GM15510 (cell line): Measurements from ENCODE around the gene PELI3.

Experiments used
- POLR2A ChIP-seq: IDR thresholded peaks from 3 replicates; pipeline ENCODE4 v1.6.1; 2011; ENCODE audit warnings: borderline replicate concordance; ENCODE audit not compliant: insufficient read length; ENCODE audit errors: extremely low read depth

The PELI3 gene

DNA sequence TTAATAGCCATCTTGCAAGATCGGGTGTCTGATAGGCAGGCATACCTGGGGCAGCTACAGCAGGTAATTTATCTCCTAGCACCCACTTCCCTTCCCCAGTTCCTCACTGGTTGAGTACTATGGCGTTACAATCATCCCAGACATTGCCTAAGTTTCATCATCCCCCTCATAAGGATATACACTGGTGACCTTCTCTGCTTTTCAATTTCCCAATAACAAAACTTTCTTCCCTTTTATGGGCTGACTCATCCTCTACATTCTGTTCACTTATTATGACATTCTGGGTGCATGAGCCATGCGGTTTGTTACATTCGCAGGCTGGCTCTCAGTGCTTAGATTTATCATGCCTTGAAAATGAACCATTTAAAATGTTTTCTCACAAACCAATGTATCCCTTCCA, 23.1 kb upstream of the PELI3 start:
- no peak for TF ChIP-seq POLR2A

DNA sequence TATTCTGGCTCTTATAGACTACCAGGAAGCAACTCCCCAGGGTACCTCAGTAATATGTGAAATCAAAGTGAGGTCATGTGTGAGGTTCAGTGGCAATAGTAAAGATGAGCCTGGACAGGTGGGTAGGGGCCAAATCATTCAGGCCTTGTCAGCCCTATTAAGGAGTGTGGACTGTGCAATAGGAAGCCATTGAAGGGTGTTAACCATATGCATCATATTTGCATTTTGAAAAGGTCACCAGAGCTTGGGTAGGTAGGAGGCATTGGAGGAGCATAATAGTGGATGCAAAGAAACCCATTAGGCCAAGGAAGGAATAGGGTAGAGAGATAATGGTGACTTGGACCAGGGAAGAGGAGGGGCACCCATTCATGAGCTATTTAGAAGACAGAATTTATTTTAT, 19.7 kb upstream of the PELI3 start:
- no peak for TF ChIP-seq POLR2A

DNA sequence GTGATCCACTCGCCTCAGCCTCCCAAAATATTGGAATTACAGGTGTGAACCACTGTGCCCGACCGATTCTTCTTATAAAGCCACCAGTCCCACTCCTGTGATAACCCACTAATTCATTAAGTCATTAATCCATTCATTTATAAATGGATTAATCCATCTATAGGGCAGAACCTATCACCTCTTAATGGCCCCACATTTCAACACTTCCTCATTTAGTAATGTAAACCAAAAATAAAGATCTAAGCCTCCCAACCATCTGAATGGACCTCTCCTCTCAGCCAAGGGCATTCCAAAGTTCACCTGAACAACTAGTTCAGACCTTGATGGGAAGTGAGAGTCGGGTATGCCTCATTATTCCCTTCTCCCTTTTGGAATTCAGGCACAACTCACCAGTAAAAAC, 18.2 kb upstream of the PELI3 start:
- TF ChIP-seq POLR2A: no peak

DNA sequence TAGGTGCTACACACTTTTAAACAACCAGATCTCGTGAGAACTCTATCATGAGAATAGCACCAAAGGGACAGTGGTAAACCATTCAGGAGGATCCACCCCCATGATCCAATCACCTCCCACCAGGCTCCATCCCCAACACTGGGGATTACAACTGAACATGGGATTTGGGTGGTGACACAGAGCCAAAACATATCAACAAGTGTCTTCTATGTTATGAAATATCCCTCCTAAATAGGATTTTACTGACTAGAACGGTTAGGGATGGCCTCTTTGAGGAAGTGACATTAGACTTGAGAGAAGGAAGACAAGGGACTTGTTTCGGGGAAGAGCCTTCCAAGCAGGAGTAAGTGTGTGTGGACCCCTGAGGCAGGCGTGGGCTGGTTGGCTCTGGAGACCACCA, 16.1 kb upstream of the PELI3 start:
- TF ChIP-seq POLR2A: no peak

DNA sequence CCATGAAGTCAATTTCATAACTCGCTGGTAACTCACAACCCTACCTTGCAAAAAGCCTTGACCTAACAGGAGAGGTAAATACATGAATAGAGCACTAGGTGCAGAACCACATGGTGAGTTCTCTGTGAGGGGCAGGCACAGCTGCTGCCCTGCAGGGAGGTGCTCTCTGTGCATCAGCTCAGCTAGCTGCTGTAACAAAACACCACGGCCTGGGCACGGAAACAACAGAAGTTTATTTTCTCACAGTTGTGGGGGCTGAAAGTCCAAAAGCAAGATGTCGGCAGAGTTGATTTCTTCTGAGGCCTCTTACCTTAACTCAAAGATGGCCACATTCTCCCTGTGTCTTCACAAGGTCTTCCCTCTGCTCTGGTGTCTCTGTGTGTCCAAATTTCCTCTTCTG, 15.0 kb upstream of the PELI3 start:
- TF ChIP-seq POLR2A: no peak

DNA sequence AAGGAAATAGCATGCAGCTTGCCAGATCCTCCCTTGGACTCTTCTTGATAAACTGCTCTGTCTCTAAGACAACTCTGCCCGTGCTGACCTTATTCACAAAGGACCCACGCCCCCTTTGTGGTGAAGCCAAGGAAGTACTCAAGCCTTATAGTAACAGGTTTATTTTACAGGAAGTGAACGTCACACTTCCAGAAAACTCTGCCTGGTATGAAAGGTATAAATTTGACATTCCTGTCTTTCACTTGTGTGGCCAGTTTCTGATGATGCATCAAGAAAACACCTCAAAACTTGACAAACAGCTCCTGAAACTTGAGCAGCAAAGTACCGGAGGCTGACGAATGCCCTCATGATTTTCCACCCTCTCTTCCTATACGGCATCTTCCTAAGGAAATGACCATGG, 12.5 kb upstream of the PELI3 start:
- TF ChIP-seq POLR2A: no peak

DNA sequence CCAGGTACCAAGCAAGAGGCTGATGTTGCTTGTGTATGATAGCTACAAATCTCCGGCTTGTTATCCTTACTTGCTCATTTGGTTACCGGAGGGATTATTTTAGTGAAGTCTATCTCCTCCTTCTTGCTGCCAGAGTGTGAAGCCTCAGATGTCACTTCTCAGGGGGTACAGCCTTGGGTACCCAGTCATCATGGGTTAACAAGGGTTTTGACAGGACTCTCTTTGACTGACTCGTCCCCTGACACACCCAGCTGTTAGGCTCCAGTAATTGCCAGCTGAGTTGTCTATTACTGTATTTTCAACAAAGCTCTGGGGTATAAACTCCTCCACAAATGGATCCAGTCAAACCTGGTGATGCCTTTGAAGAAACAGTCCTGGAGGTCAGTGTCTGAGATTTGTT, 11.9 kb upstream of the PELI3 start:
- TF ChIP-seq POLR2A: no peak

DNA sequence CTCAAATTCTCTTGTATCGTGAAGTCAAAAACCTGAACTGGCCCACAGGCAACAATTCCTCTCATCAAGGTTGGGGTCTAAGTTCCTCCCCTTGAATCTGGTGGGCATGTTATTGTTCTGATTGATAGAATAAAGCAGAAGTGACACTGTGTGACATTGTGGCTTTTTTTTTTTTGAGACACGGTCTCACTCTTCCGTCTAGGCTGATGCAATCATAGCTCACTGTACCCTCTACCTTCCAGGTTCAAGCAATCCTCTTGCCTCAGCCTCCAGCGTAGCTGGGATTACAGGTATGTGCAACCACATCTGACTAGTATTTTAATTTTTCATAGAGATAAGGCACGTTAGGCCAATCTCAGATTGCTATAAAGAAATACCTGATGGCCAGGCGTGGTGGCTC, 8.9 kb upstream of the PELI3 start:
- no peak for TF ChIP-seq POLR2A

DNA sequence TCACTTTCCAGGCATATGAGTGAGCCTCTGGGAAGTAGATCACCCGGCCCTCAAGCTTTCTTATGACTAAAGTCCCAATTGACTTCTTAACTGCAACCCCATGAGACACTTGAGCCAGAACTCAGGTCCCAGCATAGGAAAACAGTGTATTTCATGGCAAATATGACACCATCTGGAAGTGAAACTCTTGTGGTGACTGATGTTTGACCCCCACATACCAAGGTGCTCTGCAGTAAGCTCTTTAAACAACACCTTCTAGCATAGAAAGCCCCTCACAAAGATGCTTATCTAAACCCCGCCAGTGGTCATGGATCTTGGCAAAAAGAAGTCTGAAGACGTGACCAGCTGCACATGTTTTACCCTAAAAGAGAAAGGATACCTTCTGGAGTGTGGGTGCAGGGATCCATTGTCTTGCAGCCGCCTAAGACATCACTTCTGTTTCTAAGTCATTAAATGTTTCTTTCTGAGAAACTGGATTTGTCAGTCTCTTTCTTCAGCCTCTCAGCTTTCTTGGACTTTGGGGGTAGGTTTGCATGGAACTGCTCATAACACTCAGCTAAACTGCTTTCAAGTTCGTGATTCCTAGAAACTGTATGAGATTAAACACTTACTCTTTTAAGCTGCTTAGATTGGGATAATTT, 7.4 kb upstream of the PELI3 start:
- TF ChIP-seq POLR2A: no peak

DNA sequence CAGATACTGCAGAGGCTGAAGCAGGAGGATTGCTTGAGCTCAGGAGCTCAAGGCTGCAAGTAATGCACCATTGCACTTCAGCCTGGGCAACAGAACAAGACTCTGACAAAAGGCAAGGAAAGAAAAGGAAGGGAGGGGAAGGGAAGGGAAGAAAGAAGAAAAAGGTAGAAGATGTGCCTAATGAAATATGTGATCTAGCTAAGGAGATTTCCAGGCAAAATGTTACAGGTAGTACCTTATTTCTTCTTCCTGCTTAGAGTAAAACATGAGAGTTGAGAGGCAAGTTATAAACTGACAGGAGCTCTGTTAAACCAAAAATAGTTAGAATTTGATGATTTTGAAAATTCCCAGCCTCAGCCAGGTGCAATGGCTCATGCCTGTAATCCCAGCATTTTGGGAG, 4.7 kb upstream of the PELI3 start:
- no peak for TF ChIP-seq POLR2A

DNA sequence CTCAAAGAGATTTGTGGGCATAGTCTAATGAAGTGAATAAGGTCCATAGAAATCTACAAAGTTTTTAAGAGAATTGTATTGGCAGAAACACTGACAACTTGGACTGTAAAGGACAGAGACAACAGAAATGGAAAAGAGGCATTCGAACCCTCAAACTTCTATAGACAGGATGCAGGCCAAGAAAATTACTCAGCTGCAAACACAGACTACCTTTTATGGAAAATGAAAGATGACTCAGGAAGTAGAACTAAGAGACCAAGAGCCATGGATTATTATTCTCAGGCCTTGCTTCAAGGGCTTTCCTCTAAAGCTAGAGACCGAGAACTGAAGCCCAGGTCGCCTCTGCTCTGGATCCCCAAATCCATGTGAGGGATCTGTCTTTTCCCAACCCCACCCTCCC, 3.8 kb upstream of the PELI3 start:
- no peak for TF ChIP-seq POLR2A

DNA sequence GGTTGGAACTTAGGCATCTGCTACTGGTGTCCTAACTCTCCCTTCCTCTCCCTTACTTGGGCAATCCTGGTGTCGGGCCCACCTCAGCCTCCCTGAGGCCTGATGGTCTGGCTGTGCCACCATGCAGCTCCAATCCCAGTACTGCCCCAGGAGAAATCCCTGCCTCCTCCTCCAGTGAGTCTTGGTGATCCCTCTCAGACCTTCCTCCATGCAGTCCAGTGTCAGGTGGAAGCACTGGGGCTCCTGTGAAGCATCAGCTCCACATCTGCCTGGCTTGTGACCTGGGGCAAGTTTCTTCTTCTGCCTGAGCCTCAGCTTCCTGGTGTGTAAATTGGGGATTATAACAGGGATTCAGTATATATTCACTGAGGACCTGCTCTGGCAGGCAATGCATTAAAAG, 1.8 kb upstream of the PELI3 start:
- TF ChIP-seq POLR2A: no peak

DNA sequence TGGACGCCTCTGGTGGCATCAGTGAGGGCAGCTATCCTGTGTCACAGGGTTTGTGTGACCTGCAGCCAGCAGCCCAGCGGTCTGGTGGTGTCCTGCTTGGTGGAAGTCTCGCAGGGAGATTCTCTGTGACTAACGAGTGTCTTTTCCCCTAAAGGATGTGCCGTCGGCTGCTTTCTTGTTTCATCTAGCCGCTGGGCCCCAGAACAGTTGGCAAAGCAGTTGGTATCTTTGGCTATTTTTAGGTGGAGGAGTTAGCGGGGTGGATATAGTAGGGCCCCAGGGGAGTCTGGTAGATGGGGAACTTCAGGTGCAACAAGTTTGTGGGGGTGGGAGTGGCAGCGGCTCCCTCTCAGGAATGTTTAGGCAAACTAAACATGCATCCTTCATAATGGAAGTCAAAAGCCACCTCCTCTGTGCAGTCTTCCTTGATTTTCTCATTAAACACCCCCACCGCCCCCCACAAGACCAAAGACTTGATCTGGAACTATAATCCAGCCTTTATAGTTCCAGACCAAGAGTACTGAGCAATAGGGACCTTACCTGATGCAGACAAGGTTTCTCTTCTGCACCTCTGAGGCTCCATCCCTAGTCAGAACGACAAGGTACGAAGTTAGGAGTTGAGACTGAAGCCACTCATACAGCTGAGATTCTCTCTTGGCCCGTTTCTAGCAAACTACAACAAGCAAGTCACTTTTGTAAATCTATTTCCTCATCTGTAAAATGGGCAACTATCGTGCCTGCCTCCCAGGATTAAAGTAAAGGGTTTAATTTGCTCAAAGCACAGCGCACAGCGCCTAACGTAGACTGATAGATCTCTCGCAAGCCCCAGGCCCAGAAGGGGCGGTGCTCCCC, 1.1 kb upstream of the PELI3 start:
- no peak for TF ChIP-seq POLR2A

DNA sequence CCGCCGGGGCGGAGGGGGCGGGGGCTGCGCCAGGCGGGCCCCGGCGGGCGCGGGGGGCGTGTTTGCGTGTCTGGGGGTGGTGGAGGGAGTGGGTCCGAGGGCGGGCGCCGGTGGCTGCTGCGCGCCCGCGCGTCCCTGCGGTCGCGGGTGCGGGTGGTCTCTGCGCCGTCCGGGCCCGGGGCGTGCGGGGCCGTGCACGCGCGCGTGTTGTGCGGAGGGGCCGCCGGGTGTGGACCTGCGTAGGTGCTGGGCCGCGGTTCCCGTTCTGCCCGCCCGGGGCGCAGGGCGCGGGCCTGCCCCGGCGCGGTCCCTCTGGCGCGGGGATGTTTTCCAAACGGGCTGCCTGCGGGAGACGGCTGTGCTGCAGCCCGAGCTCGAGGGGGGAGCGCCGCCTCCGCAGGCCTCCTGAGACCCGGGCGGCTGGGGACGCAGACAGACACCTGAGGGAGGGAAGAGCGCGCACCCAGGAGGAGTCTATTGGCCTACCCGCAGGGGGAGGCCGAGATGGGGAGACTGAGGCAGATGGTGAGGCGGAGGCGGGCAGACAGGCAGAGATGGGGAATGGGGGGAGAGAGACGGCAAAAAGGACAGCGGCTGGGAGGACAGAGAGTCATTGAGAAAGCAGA, 442 bp downstream of the PELI3 start:
- no peak for TF ChIP-seq POLR2A

DNA sequence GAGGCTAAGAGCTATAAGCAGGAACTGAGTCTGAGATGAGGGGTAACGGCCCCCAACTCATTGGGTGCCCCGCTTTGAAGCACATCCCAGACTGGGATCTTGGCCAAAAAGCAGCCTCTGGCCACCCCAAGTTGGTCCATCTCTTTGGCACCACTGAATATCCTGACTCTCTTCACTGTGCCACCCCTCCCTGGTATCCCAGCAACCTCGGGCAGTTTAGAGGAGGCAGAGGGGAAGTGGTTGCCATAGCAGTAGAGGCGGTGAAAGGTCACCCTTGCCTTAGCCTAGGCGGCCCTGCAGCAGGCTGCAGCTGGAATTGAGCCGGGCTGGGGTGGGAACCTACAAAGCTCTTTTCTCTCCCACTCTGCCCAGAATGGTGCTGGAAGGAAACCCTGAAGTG, 1.1 kb downstream of the PELI3 start:
- no peak for TF ChIP-seq POLR2A

DNA sequence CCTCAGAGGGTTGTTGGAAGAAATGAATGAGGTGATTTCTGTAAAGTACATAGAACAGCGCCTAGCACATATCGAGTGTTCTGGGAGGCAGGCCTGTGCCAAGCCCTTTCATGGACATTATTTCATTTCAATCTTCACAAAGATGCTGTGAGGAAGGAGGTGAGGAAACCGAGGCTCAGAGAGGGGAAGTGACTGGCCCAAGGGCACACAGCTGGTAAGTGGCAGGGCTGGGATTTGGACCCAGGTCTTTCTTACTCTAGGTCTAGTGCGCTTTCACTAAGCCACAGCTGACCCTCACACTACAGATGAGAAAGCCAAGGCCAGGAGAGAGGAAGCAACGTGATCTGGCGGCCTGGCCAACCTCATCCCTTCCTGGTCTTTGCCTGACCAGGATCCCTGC, 2.0 kb downstream of the PELI3 start:
- no peak for TF ChIP-seq POLR2A
